ENCODE measurements around the gene ATG9B. TPM values are rescaled to one million over a fixed set of nuclear protein-coding genes. Genes with fewer than 3 reads are reported as not detected.

The ATG9B gene
- total and polyA plus RNA-seq, 2 of the 13 experiments (the other 11 are each of a cell fraction or from before 2014, with no cell fraction given), result 0.24 TPM; not detected in 1

DNA sequence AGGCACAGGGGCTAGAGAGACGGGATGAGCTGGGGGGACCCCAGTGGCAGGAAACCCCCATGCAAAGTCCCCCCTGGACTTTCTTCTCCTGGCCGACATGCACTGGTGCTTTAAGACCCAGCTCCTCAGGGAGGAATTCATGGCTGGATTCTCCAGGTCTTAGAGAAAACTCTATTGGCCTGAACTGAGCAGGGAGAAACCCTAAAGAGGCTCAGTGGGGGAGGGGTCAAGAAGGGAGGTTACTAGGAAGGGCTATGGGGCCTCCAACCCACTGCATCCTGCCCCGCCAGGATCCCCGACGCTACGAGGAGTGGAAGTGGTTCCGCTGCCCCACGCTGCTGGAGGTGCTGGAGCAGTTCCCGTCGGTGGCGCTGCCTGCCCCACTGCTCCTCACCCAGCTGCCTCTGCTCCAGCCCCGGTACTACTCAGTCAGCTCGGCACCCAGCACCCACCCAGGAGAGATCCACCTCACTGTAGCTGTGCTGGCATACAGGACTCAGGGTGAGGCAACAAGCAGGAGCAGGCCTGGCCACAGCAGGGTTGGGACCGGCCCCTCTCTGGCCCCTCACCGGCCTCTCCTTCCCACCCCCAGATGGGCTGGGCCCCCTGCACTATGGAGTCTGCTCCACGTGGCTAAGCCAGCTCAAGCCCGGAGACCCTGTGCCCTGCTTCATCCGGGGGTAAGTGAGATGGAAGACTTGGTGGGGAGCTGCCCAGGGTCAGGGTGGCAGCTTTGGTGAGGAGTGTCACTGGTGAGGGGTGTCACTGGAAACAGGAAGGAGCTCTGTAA, 13.8 kb downstream of the ATG9B start (continued):
- TF ChIP-seq ZNF263 (CRISPR knock-in tag; IDR thresholded peaks at IDR 0.05) (peak; percentile 36; the same call in 1 of the 2 replicates), PCBP1 (IDR thresholded peaks at IDR 0.05; ENCODE audit: borderline replicate concordance, low read depth, low read length) (no peak), ATF7-NPFF (CRISPR knock-in tag; IDR thresholded peaks at IDR 0.05; ENCODE audit: low read depth) (no peak), YY1 (IDR thresholded peaks at IDR 0.05; ENCODE audit: insufficient read depth, insufficient replicate concordance, low read depth, low read length) (no peak), NR2F1 (CRISPR knock-in tag; IDR thresholded peaks at IDR 0.05) (no peak), RFX3 (CRISPR knock-in tag; IDR thresholded peaks at IDR 0.05) (no peak), U2AF2 (IDR thresholded peaks at IDR 0.05; ENCODE audit: low read depth, low read length) (no peak), PAF1 (CRISPR knock-in tag; IDR thresholded peaks at IDR 0.05) (no peak), CBX5 (CRISPR knock-in tag; IDR thresholded peaks at IDR 0.05; ENCODE audit: borderline replicate concordance) (no peak), ZBTB1 (CRISPR knock-in tag; IDR thresholded peaks at IDR 0.05; ENCODE audit: borderline replicate concordance) (no peak), ZNF660 (CRISPR knock-in tag; IDR thresholded peaks at IDR 0.05; ENCODE audit: borderline replicate concordance, low read depth) (no peak), MIER3 (CRISPR knock-in tag; IDR thresholded peaks at IDR 0.05; ENCODE audit: borderline replicate concordance) (no peak), CENPX (CRISPR knock-in tag; IDR thresholded peaks at IDR 0.05) (no peak), TGIF2 (CRISPR knock-in tag; IDR thresholded peaks at IDR 0.05) (0 out of 2 replicates have a peak, but pooled peaks have one; percentile 30), PHB2 (IDR thresholded peaks at IDR 0.05; ENCODE audit: partially characterized antibody) (no peak), JUNB (CRISPR knock-in tag; IDR thresholded peaks at IDR 0.05; ENCODE audit: borderline replicate concordance) (no peak), SMAD1 (CRISPR knock-in tag; IDR thresholded peaks at IDR 0.05; ENCODE audit: borderline replicate concordance, low read depth) (no peak), CHD4 (IDR thresholded peaks at IDR 0.05; ENCODE audit: borderline replicate concordance, low read length) (no peak), KAT8 (CRISPR knock-in tag; IDR thresholded peaks at IDR 0.05) (0 out of 2 replicates have a peak, but pooled peaks have one; percentile 24), TBX2 (CRISPR knock-in tag; IDR thresholded peaks at IDR 0.05; ENCODE audit: borderline replicate concordance) (peak; percentile 31; the same call in 1 of the 2 replicates), FOSL2 (CRISPR knock-in tag; IDR thresholded peaks at IDR 0.05) (0 out of 2 replicates have a peak, but pooled peaks have one; percentile 8), RAD21 (CRISPR knock-in tag; IDR thresholded peaks at IDR 0.05) (no peak), JUND (CRISPR knock-in tag; IDR thresholded peaks at IDR 0.05) (no peak; the same call in 1 of the 2 replicates), TAF15 (IDR thresholded peaks at IDR 0.05; ENCODE audit: low read depth, low read length, poor library complexity, severe bottlenecking) (no peak)
- TF ChIP-seq, protein P1, sequence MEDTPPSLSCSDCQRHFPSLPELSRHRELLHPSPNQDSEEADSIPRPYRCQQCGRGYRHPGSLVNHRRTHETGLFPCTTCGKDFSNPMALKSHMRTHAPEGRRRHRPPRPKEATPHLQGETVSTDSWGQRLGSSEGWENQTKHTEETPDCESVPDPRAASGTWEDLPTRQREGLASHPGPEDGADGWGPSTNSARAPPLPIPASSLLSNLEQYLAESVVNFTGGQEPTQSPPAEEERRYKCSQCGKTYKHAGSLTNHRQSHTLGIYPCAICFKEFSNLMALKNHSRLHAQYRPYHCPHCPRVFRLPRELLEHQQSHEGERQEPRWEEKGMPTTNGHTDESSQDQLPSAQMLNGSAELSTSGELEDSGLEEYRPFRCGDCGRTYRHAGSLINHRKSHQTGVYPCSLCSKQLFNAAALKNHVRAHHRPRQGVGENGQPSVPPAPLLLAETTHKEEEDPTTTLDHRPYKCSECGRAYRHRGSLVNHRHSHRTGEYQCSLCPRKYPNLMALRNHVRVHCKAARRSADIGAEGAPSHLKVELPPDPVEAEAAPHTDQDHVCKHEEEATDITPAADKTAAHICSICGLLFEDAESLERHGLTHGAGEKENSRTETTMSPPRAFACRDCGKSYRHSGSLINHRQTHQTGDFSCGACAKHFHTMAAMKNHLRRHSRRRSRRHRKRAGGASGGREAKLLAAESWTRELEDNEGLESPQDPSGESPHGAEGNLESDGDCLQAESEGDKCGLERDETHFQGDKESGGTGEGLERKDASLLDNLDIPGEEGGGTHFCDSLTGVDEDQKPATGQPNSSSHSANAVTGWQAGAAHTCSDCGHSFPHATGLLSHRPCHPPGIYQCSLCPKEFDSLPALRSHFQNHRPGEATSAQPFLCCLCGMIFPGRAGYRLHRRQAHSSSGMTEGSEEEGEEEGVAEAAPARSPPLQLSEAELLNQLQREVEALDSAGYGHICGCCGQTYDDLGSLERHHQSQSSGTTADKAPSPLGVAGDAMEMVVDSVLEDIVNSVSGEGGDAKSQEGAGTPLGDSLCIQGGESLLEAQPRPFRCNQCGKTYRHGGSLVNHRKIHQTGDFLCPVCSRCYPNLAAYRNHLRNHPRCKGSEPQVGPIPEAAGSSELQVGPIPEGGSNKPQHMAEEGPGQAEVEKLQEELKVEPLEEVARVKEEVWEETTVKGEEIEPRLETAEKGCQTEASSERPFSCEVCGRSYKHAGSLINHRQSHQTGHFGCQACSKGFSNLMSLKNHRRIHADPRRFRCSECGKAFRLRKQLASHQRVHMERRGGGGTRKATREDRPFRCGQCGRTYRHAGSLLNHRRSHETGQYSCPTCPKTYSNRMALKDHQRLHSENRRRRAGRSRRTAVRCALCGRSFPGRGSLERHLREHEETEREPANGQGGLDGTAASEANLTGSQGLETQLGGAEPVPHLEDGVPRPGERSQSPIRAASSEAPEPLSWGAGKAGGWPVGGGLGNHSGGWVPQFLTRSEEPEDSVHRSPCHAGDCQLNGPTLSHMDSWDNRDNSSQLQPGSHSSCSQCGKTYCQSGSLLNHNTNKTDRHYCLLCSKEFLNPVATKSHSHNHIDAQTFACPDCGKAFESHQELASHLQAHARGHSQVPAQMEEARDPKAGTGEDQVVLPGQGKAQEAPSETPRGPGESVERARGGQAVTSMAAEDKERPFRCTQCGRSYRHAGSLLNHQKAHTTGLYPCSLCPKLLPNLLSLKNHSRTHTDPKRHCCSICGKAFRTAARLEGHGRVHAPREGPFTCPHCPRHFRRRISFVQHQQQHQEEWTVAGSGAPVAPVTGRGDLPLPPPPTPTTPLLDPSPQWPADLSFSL (CRISPR knock-in tag; IDR thresholded peaks at IDR 0.05), result no peak
